HepG2 (cell line): ENCODE data around the gene ZNG1E.
"Not testable (repeated sequence)": the region's sequence is repeated elsewhere in the genome, so short reads cannot be mapped to it uniquely, and the experiment has no call there.

Experiments
- ATF3 ChIP-seq: sonication (generic); formaldehyde crosslinking; IDR thresholded peaks from 2 replicates; pipeline ENCODE4 v1.4.0; 2020; ENCODE audit warnings: missing genetic modification reagents
- BHLHE40 ChIP-seq: IDR thresholded peaks from 2 replicates; pipeline ENCODE4 v1.6.1; 2011; ENCODE audit warnings: low read length, improper control_type of control experiment
- E2F5 ChIP-seq: sonication (generic); formaldehyde crosslinking; conservative IDR thresholded peaks from 2 replicates; pipeline ENCODE4 v1.4.0; 2020; ENCODE audit warnings: missing genetic modification reagents
- MATR3 ChIP-seq: sonication (generic); formaldehyde crosslinking; IDR thresholded peaks from 2 replicates; pipeline ENCODE4 v1.4.0; 2020; ENCODE audit warnings: missing genetic modification reagents
- MBD4 ChIP-seq: IDR thresholded peaks from 2 replicates; pipeline ENCODE4 v1.6.1; 2012; ENCODE audit warnings: low read length, inconsistent platforms, borderline replicate concordance
- NFE2L1 ChIP-seq: sonication (generic); formaldehyde crosslinking; IDR thresholded peaks from 2 replicates; pipeline ENCODE4 v1.4.0; 2020; ENCODE audit warnings: missing genetic modification reagents, mild to moderate bottlenecking, borderline replicate concordance
- PBX3 ChIP-seq: sonication (generic); formaldehyde crosslinking; IDR thresholded peaks from 2 replicates; pipeline ENCODE4 v1.8.1; 2023; ENCODE audit warnings: missing genetic modification reagents, inconsistent platforms, borderline replicate concordance
- RAD21 ChIP-seq: fragments of 450-650 bp; formaldehyde crosslinking; IDR thresholded peaks from 2 replicates; pipeline ENCODE4 v1.5.0; 2020; ENCODE audit warnings: mild to moderate bottlenecking
- SKI ChIP-seq: fragments of 450-650 bp; IDR thresholded peaks from one replicate; pipeline ENCODE4 v1.6.1; 2018; ENCODE audit warnings: mild to moderate bottlenecking; ENCODE audit not compliant: partially characterized antibody
- SMAD3 ChIP-seq: sonication (generic); formaldehyde crosslinking; IDR thresholded peaks from 2 replicates; pipeline ENCODE4 v1.4.0; 2020; ENCODE audit warnings: missing genetic modification reagents
- STAT5B ChIP-seq: sonication (generic); formaldehyde crosslinking; IDR thresholded peaks from 2 replicates; pipeline ENCODE4 v1.4.0; 2020; ENCODE audit warnings: missing genetic modification reagents
- TBP ChIP-seq: sonication (generic); formaldehyde crosslinking; IDR thresholded peaks from 2 replicates; pipeline ENCODE4 v1.5.0; 2020; ENCODE audit warnings: missing genetic modification reagents
- ZNF282 ChIP-seq: fragments of 450-650 bp; IDR thresholded peaks from 2 replicates; pipeline ENCODE4 v1.6.1; 2018; ENCODE audit not compliant: partially characterized antibody
- ZNF512 ChIP-seq: sonication (generic); formaldehyde crosslinking; IDR thresholded peaks from 2 replicates; pipeline ENCODE4 v1.4.0; 2020; ENCODE audit warnings: mild to moderate bottlenecking, missing genetic modification reagents

GRCh38 chr9:65675018-65675417 lies 710 bp upstream of the ZNG1E start:
- TF ChIP-seq NFE2L1 (CRISPR knock-in tag); TBP (CRISPR knock-in tag); E2F5 (CRISPR knock-in tag); RAD21 (CRISPR knock-in tag); ZNF512 (CRISPR knock-in tag); ATF3 (CRISPR knock-in tag); BHLHE40; STAT5B (CRISPR knock-in tag); SMAD3 (CRISPR knock-in tag); ZNF282; SKI; MBD4; MATR3 (CRISPR knock-in tag); PBX3 (CRISPR knock-in tag): not testable (repeated sequence)
